Astrocyte of the cerebellum (primary cell): ENCODE data around the gene PNMA1.

Experiments
- DNase-seq: peaks from one replicate; pipeline ENCODE4 v3.0.0-alpha.2; 2011; ENCODE audit warnings: low read depth
- H3K4me3 ChIP-seq: 2 replicates; pipeline ENCODE4 v1.5.1; 2011; ENCODE audit warnings: mild to moderate bottlenecking, low read depth, low read length, moderate library complexity
- in situ Hi-C: cut with HindIII; loops from 2 replicates; pipeline ENCODE4 v1.10.0; 2017; ENCODE audit warnings: low sequenced_read_pairs
- TF ChIP-seq, protein P1 (sequence below): IDR thresholded peaks from 2 replicates; pipeline ENCODE4 v1.5.1; 2012; ENCODE audit warnings: low read length, low read depth, moderate library complexity, mild to moderate bottlenecking; ENCODE audit errors: missing control alignments

Gene PNMA1, protein sequence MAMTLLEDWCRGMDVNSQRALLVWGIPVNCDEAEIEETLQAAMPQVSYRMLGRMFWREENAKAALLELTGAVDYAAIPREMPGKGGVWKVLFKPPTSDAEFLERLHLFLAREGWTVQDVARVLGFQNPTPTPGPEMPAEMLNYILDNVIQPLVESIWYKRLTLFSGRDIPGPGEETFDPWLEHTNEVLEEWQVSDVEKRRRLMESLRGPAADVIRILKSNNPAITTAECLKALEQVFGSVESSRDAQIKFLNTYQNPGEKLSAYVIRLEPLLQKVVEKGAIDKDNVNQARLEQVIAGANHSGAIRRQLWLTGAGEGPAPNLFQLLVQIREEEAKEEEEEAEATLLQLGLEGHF

DNA sequence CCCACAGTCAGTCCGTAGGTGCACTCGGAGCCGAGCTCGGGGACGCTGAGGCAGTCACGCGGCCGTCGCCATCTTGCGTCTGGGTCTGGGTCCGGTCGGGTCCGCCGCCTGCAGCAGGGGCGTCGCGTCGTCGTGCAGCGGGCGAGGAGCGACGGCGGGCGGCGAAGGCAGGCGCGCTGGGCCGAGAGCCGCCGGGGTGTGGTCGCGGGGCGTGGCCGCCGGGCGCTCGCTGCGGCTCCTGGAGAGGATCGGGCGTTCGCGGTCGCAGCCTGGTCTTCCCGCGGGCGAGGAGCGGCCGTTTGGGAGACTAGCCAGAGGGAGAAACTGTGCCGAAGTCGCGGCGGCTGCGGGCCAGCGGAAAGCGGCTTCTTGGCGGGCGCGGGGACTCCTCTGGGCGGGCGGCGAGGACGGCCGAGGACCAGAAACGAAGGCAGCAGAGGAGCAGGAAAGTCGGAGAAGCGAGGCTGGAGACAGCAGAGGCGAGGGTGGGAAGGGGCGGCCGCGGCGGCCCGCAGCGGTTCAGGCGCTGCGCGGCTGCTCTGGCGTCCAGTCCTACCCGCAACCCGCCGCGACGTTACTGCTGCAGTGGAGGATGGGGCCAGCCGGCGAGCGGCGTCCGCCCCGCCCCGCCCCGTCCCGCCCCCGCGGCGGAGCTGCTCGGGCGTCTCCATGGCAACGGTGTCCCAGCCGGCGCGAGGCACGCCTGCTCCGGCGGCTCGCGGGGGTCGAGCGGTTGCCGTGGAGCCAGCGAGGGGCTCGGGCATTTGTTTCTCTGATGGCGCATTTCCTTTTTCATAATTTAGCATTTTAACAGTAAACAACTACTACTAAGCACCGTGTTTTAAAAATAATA lies at the start of gene PNMA1:
TSS of gene PNMA1 (minus strand) at position 582 of the 853 bp plus-strand sequence. CDS start 745 bp downstream, outside the sequence.
- DNase-seq = no peak
- in situ Hi-C loops = no loop called here
- TF ChIP-seq, protein P1, sequence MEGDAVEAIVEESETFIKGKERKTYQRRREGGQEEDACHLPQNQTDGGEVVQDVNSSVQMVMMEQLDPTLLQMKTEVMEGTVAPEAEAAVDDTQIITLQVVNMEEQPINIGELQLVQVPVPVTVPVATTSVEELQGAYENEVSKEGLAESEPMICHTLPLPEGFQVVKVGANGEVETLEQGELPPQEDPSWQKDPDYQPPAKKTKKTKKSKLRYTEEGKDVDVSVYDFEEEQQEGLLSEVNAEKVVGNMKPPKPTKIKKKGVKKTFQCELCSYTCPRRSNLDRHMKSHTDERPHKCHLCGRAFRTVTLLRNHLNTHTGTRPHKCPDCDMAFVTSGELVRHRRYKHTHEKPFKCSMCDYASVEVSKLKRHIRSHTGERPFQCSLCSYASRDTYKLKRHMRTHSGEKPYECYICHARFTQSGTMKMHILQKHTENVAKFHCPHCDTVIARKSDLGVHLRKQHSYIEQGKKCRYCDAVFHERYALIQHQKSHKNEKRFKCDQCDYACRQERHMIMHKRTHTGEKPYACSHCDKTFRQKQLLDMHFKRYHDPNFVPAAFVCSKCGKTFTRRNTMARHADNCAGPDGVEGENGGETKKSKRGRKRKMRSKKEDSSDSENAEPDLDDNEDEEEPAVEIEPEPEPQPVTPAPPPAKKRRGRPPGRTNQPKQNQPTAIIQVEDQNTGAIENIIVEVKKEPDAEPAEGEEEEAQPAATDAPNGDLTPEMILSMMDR = no peak
- H3K4me3 ChIP-seq = peak within 1 kb of the TSS; percentile 81

DNA sequence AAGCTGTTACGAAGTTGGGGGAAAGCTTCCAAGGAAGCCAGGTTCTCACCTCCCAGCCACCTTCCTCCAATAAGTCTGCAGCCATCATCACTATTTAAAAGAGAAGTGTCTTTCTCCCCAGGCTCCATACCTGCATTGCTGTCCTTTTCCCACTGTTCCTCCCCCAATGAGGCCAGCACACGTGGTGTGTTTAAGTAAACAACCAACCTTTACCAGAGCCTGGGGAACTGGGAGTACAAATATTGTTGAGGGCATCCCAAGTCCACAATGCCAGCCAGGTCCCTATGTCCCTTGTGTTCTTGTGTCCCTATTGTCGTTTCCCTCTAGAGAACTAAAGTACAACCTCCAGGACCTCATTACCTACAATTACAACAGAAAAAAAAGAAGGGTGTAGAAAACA lies 49.2 kb upstream of the PNMA1 start:
- in situ Hi-C loops = no loop called here
- TF ChIP-seq, protein P1 = no peak
- H3K4me3 ChIP-seq = no peak overlapping the region
- no peak for DNase-seq

DNA sequence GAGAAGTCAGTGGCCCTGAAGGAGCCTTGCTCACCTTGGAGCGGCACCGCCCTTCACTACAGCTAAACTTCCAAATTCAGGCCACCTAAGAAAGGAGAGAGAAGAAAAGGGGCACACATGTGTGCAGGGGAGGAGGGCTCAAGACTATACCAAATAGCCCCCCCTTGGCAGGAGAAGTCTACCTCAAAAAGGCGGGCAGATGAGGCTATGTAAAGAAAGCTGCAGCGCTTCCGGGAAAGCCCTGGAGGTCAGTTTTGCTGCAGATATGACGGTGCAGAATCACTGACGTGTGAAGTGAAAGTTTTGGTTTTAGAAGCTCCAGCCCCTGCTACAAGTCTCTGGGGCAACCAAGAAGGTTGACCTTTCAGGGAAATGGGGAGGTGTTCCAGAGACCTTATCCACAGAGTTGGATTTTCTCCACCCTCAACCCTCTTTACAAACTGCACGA lies 48.2 kb upstream of the PNMA1 start:
- no peak overlapping the region for H3K4me3 ChIP-seq
- DNase-seq = no peak
- TF ChIP-seq, protein P1 = no peak
- in situ Hi-C loops = no loop called here

DNA sequence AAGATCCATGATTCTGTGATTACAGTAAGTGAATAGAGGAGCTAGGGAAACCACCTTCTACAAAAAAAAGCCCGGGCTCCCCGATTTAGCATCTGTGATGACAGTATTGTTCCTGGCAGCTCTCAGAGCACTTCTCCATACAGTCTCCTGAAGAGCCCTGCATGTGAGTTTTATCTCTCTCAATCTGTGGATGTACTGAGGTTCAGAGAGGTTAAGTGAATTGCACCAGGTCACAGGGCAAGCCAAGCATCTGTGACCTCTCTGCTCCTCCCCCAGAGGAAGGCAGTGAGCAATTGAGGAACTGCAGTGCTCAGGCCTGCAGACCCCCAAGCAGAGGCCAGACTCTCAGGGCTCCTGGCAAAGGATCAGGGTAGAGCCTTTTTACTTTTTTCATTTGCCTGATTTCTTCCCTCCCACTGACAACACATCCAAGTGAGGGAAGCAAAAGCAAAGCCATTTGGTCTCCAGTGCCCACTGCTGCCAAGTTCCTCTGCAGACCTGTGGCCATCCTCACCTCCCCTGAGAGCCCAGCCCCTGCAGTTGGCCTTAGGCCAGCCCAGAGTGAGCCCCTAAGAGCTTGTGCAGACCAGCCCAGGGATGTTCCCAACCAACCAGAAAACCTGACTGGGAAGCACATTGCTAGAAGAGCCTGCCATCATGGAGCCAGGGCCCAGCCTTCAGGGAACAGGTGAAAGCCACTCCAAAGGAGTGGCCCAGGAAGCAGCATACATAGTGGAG lies 47.6 kb upstream of the PNMA1 start:
- no peak overlapping the region for H3K4me3 ChIP-seq
- TF ChIP-seq, protein P1 = no peak
- in situ Hi-C loops = no loop called here
- DNase-seq = no peak

DNA sequence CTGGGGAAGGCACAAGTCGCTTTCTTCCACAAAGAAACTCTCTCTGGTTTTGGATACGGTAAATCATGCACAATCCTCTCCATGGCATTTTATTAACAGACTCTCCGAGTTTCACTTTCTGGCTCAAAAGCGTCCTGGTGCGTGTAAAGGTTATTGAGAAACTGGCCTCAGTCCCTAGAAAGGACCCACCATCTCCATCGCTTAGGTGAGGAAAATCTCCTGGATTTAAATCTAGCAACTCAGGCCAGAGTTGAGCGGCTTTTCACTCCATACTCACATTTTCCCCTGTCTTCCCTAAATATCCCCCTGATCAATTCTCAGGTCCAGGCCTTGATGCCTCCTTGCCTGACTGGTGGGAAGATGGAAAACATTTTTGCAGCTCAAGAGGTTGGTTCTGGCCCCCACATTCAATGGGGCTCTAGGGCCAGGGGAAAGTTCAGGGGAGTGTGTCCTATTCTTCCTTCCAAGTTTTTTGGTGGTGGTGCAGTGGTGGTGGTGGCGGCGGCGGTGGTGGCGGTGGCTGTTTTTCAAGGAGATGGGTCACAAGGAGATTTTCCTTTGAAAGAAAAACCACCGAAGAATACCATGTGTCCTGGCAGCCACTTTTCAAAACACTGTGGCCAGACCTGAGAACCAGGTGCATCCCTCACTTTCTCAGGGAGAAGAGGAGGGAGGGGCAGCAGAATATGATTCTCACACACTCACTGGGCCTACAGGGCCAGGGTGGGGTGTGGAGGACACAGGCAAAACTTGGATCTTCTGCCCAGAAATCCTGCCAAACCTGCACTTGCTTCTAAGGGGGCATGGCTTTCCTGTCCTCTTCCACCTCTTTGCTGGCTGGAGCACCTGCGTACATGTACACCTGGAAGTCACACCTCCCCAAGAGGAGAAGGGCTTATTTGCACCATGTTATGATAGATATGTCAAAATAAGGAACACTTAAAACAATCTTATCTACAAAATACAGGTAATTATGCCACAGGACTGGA lies 46.7 kb upstream of the PNMA1 start:
- TF ChIP-seq, protein P1 = no peak
- in situ Hi-C loops = no loop called here
- H3K4me3 ChIP-seq = peak overlapping the region; percentile 70
- no peak for DNase-seq
